IPS-15b (cell line): Measurements from ENCODE around the gene RNF227.

Experiments
- H3K27me3 ChIP-seq: one replicate; pipeline ENCODE4 v1.6.1; 2013; ENCODE audit warnings: low read length; ENCODE audit not compliant: control insufficient read depth, insufficient read depth
- H3K36me3 ChIP-seq: one replicate; pipeline ENCODE4 v1.6.1; 2013; ENCODE audit warnings: low read length; ENCODE audit not compliant: control insufficient read depth, insufficient read depth
- H3K4me1 ChIP-seq: one replicate; pipeline ENCODE4 v1.6.1; 2013; ENCODE audit warnings: mild to moderate bottlenecking, low read length; ENCODE audit not compliant: control insufficient read depth, insufficient read depth
- H3K4me3 ChIP-seq: one replicate; pipeline ENCODE4 v1.5.1; 2013; ENCODE audit warnings: low read depth, low read length
- H3K9ac ChIP-seq: one replicate; pipeline ENCODE4 v1.6.1; 2013; ENCODE audit warnings: low read depth, mild to moderate bottlenecking, low read length
- H3K9me3 ChIP-seq: one replicate; pipeline ENCODE4 v1.6.1; 2013; ENCODE audit warnings: mild to moderate bottlenecking, low read length; ENCODE audit not compliant: control insufficient read depth, insufficient read depth

Gene RNF227

GRCh38 chr17:7897773-7898172 is 18.3 kb downstream of the RNF227 start:
- Histone ChIP-seq H3K9ac (no peak overlapping the region), H3K36me3 (peaks cover 14% of the 10 kb centered on the region), H3K27me3 (no peaks in the 10 kb centered on the region), H3K4me1 (no peaks in the 10 kb centered on the region), H3K4me3 (no peak overlapping the region), H3K9me3 (no peaks in the 10 kb centered on the region)

GRCh38 chr17:7897090-7897489 is 19.0 kb downstream of the RNF227 start:
- no peak overlapping the region for H3K4me3 ChIP-seq

GRCh38 chr17:7894866-7895265 is 21.2 kb downstream of the RNF227 start:
- Histone ChIP-seq H3K9ac (no peak overlapping the region), H3K27me3 (no peaks in the 10 kb centered on the region), H3K9me3 (no peaks in the 10 kb centered on the region), H3K36me3 (peaks cover 15% of the 10 kb centered on the region), H3K4me3 (no peak overlapping the region), H3K4me1 (no peaks in the 10 kb centered on the region)

More at GRCh38 chr17:7897090-7897489, 19.0 kb downstream of the RNF227 start:
- H3K9me3 ChIP-seq, result no peaks in the 10 kb centered on the region
- H3K9ac ChIP-seq, result no peak overlapping the region
- no peaks in the 10 kb centered on the region for H3K27me3 ChIP-seq
- H3K4me1 ChIP-seq, result no peaks in the 10 kb centered on the region
- H3K36me3 ChIP-seq, result peaks cover 13% of the 10 kb centered on the region

- H3K4me3 ChIP-seq, result no peak overlapping the region
- no peak overlapping the region for H3K9ac ChIP-seq
- no peaks in the 10 kb centered on the region for H3K27me3 ChIP-seq
- H3K9me3 ChIP-seq, result no peaks in the 10 kb centered on the region
- H3K36me3 ChIP-seq, result peaks cover 8% of the 10 kb centered on the region
- no peaks in the 10 kb centered on the region for H3K4me1 ChIP-seq
These were observed 21.9 kb downstream of the RNF227 start for GRCh38 chr17:7894226-7894625.

GRCh38 chr17:7893187-7893880 is 22.8 kb downstream of the RNF227 start:
- Histone ChIP-seq H3K9ac (no peak overlapping the region), H3K27me3 (no peaks in the 10 kb centered on the region), H3K36me3 (peaks cover 7% of the 10 kb centered on the region), H3K4me1 (peaks cover 2% of the 10 kb centered on the region), H3K9me3 (no peaks in the 10 kb centered on the region), H3K4me3 (no peak overlapping the region)

GRCh38 chr17:7889166-7889955 is 26.7 kb downstream of the RNF227 start:
- H3K27me3 ChIP-seq, result no peaks in the 10 kb centered on the region
- H3K36me3 ChIP-seq, result peaks cover 4% of the 10 kb centered on the region
- H3K9me3 ChIP-seq, result no peaks in the 10 kb centered on the region
- no peak overlapping the region for H3K4me3 ChIP-seq
- H3K4me1 ChIP-seq, result peaks cover 6% of the 10 kb centered on the region
- no peak overlapping the region for H3K9ac ChIP-seq

GRCh38 chr17:7888184-7888920 is 27.7 kb downstream of the RNF227 start, which contains the start of gene CHD3:
Gene CHD3 (plus strand): TSS chr17:7888789. CDS start chr17:7889001, 212 bp downstream.
- peak within 1 kb of the TSS; percentile 70 for H3K9ac ChIP-seq
- H3K4me3 ChIP-seq, result peak within 1 kb of the TSS; percentile 85
- peaks cover 4% of the 10 kb centered on the region for H3K36me3 ChIP-seq
- H3K9me3 ChIP-seq, result no peaks in the 10 kb centered on the region
- no peaks in the 10 kb centered on the region for H3K27me3 ChIP-seq
- H3K4me1 ChIP-seq, result peaks cover 6% of the 10 kb centered on the region

GRCh38 chr17:7887482-7888183 is 28.5 kb downstream of the RNF227 start:
- peak overlapping the region; percentile 85 for H3K4me3 ChIP-seq
- H3K27me3 ChIP-seq, result no peaks in the 10 kb centered on the region
- peaks cover 6% of the 10 kb centered on the region for H3K4me1 ChIP-seq
- no peaks in the 10 kb centered on the region for H3K9me3 ChIP-seq
- peak overlapping the region; percentile 70 for H3K9ac ChIP-seq
- H3K36me3 ChIP-seq, result peaks cover 4% of the 10 kb centered on the region

- Histone ChIP-seq H3K4me1 (peaks cover 6% of the 10 kb centered on the region), H3K9ac (peak overlapping the region; percentile 9)
These were observed 29.0 kb downstream of the RNF227 start for GRCh38 chr17:7887038-7887481.

GRCh38 chr17:7886227-7887037 is 29.7 kb downstream of the RNF227 start:
- peaks cover 4% of the 10 kb centered on the region for H3K36me3 ChIP-seq

More at GRCh38 chr17:7887038-7887481, 29.0 kb downstream of the RNF227 start:
- Histone ChIP-seq H3K27me3 (no peaks in the 10 kb centered on the region), H3K4me3 (peak overlapping the region; percentile 85), H3K9me3 (no peaks in the 10 kb centered on the region), H3K36me3 (peaks cover 4% of the 10 kb centered on the region)

More at GRCh38 chr17:7886227-7887037, 29.7 kb downstream of the RNF227 start:
- no peaks in the 10 kb centered on the region for H3K27me3 ChIP-seq
- no peaks in the 10 kb centered on the region for H3K9me3 ChIP-seq
- peak overlapping the region; percentile 9 for H3K9ac ChIP-seq
- H3K4me1 ChIP-seq, result peaks cover 6% of the 10 kb centered on the region
- H3K4me3 ChIP-seq, result peak overlapping the region; percentile 85
